Fibroblast of peridontal ligament (primary cell): ENCODE results near the gene CXCL12.

Experiments used
- DNase-seq: peaks from one replicate; pipeline ENCODE4 v3.0.0-alpha.2; 2010; ENCODE audit errors: extremely low read depth

CXCL12 gene

GRCh38 chr10:44362866-44363711, 21.8 kb downstream of the CXCL12 start:
- no peak for DNase-seq

GRCh38 chr10:44361109-44361508, 23.8 kb downstream of the CXCL12 start:
- no peak for DNase-seq

GRCh38 chr10:44358080-44358771, 26.7 kb downstream of the CXCL12 start:
- no peak for DNase-seq

- no peak for DNase-seq
Measured at GRCh38 chr10:44357023-44357540, 27.8 kb downstream of the CXCL12 start.

GRCh38 chr10:44356139-44357022, 28.5 kb downstream of the CXCL12 start:
- DNase-seq, result no peak

GRCh38 chr10:44355630-44356029, 29.3 kb downstream of the CXCL12 start:
- no peak for DNase-seq

GRCh38 chr10:44354771-44355170, 30.1 kb downstream of the CXCL12 start:
- no peak for DNase-seq

GRCh38 chr10:44353721-44354120, 31.2 kb downstream of the CXCL12 start:
- DNase-seq, result no peak

- no peak for DNase-seq
Measured at GRCh38 chr10:44353128-44353390, 31.8 kb downstream of the CXCL12 start.

GRCh38 chr10:44352316-44353127, 32.4 kb downstream of the CXCL12 start:
- DNase-seq, result peak; percentile 33

GRCh38 chr10:44348496-44348895, 36.4 kb downstream of the CXCL12 start:
- no peak for DNase-seq

- no peak for DNase-seq
Measured at GRCh38 chr10:44347609-44348400, 37.1 kb downstream of the CXCL12 start.

- no peak for DNase-seq
Measured at GRCh38 chr10:44344727-44345126, 40.2 kb downstream of the CXCL12 start.

- DNase-seq, result no peak
Measured at GRCh38 chr10:44343843-44344242, 41.1 kb downstream of the CXCL12 start.

- DNase-seq, result no peak
Measured at GRCh38 chr10:44341886-44342285, 43.0 kb downstream of the CXCL12 start.

- no peak for DNase-seq
Measured at GRCh38 chr10:44340557-44340956, 44.3 kb downstream of the CXCL12 start.

- peak; percentile 54 for DNase-seq
Measured at GRCh38 chr10:44339218-44339617, 45.7 kb downstream of the CXCL12 start.

- DNase-seq, result no peak
Measured at GRCh38 chr10:44337081-44337480, 47.8 kb downstream of the CXCL12 start.

GRCh38 chr10:44335330-44336021, 49.4 kb downstream of the CXCL12 start:
- DNase-seq, result no peak

GRCh38 chr10:44334621-44335184, 50.2 kb downstream of the CXCL12 start:
- DNase-seq, result peak; percentile 26
